Measurements from ENCODE around the gene IFIT5. TPM values are rescaled to one million over a fixed set of nuclear protein-coding genes. Genes with fewer than 3 reads are reported as not detected.
A peak's percentile ranks its signal among the peaks of the same experiment; 100 is the strongest.

IFIT5 gene
- total and polyA plus RNA-seq, 2 donors from 2014 or later: 11.0 to 23.3 TPM

- peak overlapping the region in 1 of 2 donors; percentile 24 for H3K27ac ChIP-seq (ENCODE audit: low read depth in 2 of 2, low read length in 2 of 2)
- H3K4me1 ChIP-seq (ENCODE audit: control insufficient read depth in 2 of 3, insufficient read depth in 2 of 3, low read depth in 1 of 3, low read length in 3 of 3): peaks cover 0 to 34% (median 7%) of the 10 kb centered on the region in 3 donors
- peak overlapping the region in 1 of 3 donors; percentile 8 for H3K9ac ChIP-seq (ENCODE audit: low read length in 3 of 3)
- no peaks in the 10 kb centered on the region for H3K36me3 ChIP-seq (ENCODE audit: control insufficient read depth in 2 of 3, insufficient read depth in 3 of 3, low read length in 3 of 3)
- FAIRE-seq: no peak
- peak in 3 of 5 donors; percentile 20 to 51 (median 38) for DNase-seq
- intact Hi-C loops (cut with DNase I): no loop called here
- H3K4me3 ChIP-seq (ENCODE audit: low read length in 3 of 3): no peak overlapping the region
- no peaks in the 10 kb centered on the region for H3K9me3 ChIP-seq (ENCODE audit: control insufficient read depth in 2 of 3, insufficient read depth in 1 of 3, low read length in 3 of 3)
- H3K27me3 ChIP-seq (ENCODE audit: control insufficient read depth, insufficient read depth, low read length): no peaks in the 10 kb centered on the region
- peak; percentile 50 for TF ChIP-seq CTCF (IDR thresholded peaks at IDR 0.05; ENCODE audit: borderline replicate concordance, extremely low read depth, insufficient read depth)
Observed at GRCh38 chr10:89466599-89467035, 52.2 kb downstream of the IFIT5 start.

- H3K4me3 ChIP-seq (ENCODE audit: low read length in 3 of 3): no peak overlapping the region
- no peak overlapping the region for H3K9ac ChIP-seq (ENCODE audit: low read length in 3 of 3)
- H3K27me3 ChIP-seq (ENCODE audit: control insufficient read depth, insufficient read depth, low read length): no peaks in the 10 kb centered on the region
- H3K9me3 ChIP-seq (ENCODE audit: control insufficient read depth in 2 of 3, insufficient read depth in 1 of 3, low read length in 3 of 3): no peaks in the 10 kb centered on the region
- FAIRE-seq: peak; percentile 45
- intact Hi-C loops (cut with DNase I): no loop called here
- peak in 2 of 5 donors; percentile 35 for DNase-seq
- peaks cover 0 to 34% (median 7%) of the 10 kb centered on the region in 3 donors for H3K4me1 ChIP-seq (ENCODE audit: control insufficient read depth in 2 of 3, insufficient read depth in 2 of 3, low read depth in 1 of 3, low read length in 3 of 3)
- H3K27ac ChIP-seq (ENCODE audit: low read depth in 2 of 2, low read length in 2 of 2): peak overlapping the region; percentile 35 to 71
- TF ChIP-seq CTCF (IDR thresholded peaks at IDR 0.05; ENCODE audit: borderline replicate concordance, extremely low read depth, insufficient read depth): no peak
- H3K36me3 ChIP-seq (ENCODE audit: control insufficient read depth in 2 of 3, insufficient read depth in 3 of 3, low read length in 3 of 3): no peaks in the 10 kb centered on the region
Observed at GRCh38 chr10:89468191-89468965, 54.0 kb downstream of the IFIT5 start.

- H3K4me1 ChIP-seq (ENCODE audit: control insufficient read depth in 2 of 3, insufficient read depth in 2 of 3, low read depth in 1 of 3, low read length in 3 of 3): peaks cover 0 to 35% (median 7%) of the 10 kb centered on the region in 3 donors
- DNase-seq (no peak), FAIRE-seq (no peak)
- no peaks in the 10 kb centered on the region for H3K9me3 ChIP-seq (ENCODE audit: control insufficient read depth in 2 of 3, insufficient read depth in 1 of 3, low read length in 3 of 3)
- no peak overlapping the region for H3K9ac ChIP-seq (ENCODE audit: low read length in 3 of 3)
- H3K36me3 ChIP-seq (ENCODE audit: control insufficient read depth in 2 of 3, insufficient read depth in 3 of 3, low read length in 3 of 3): no peaks in the 10 kb centered on the region
- no peaks in the 10 kb centered on the region for H3K27me3 ChIP-seq (ENCODE audit: control insufficient read depth, insufficient read depth, low read length)
- no peak for TF ChIP-seq CTCF (IDR thresholded peaks at IDR 0.05; ENCODE audit: borderline replicate concordance, extremely low read depth, insufficient read depth)
- intact Hi-C loops (cut with DNase I): no loop called here
- peak overlapping the region in 1 of 2 donors; percentile 17 for H3K27ac ChIP-seq (ENCODE audit: low read depth in 2 of 2, low read length in 2 of 2)
- H3K4me3 ChIP-seq (ENCODE audit: low read length in 3 of 3): no peak overlapping the region
Observed at GRCh38 chr10:89469517-89469916, 55.1 kb downstream of the IFIT5 start.

Other genes starting within 250 kb of the IFIT5 start
- gene CH25H, start 207.3 kb upstream of the IFIT5 start, total RNA-seq: 3.2 TPM
- 1.2 TPM for gene CH25H, start 207.3 kb upstream of the IFIT5 start, polyA plus RNA-seq (ENCODE audit: insufficient read depth, low read depth, low replicate concordance)
- gene LIPA, start 162.8 kb upstream of the IFIT5 start, total RNA-seq: 84.5 TPM
- gene LIPA, start 162.8 kb upstream of the IFIT5 start, polyA plus RNA-seq (ENCODE audit: insufficient read depth, low read depth, low replicate concordance): 43.8 TPM
- 12.2 TPM for gene IFIT2, start 112.5 kb upstream of the IFIT5 start, total RNA-seq
- 6.9 TPM for gene IFIT2, start 112.5 kb upstream of the IFIT5 start, polyA plus RNA-seq (ENCODE audit: insufficient read depth, low read depth, low replicate concordance)
- 20.1 TPM for gene IFIT3, start 86.6 kb upstream of the IFIT5 start, total RNA-seq
- 14.7 TPM for gene IFIT3, start 86.6 kb upstream of the IFIT5 start, polyA plus RNA-seq (ENCODE audit: insufficient read depth, low read depth, low replicate concordance)
- not detected for gene IFIT1B, start 36.5 kb upstream of the IFIT5 start, total RNA-seq
- not detected for gene IFIT1B, start 36.5 kb upstream of the IFIT5 start, polyA plus RNA-seq (ENCODE audit: insufficient read depth, low read depth, low replicate concordance)
- gene IFIT1, start 21.9 kb upstream of the IFIT5 start, total RNA-seq: 16.9 TPM
- 40.9 TPM for gene IFIT1, start 21.9 kb upstream of the IFIT5 start, polyA plus RNA-seq (ENCODE audit: insufficient read depth, low read depth, low replicate concordance)
- gene SLC16A12, start 121.0 kb downstream of the IFIT5 start, total RNA-seq: 38.8 TPM
- 19.0 TPM for gene SLC16A12, start 121.0 kb downstream of the IFIT5 start, polyA plus RNA-seq (ENCODE audit: insufficient read depth, low read depth, low replicate concordance)
- 5.4 TPM for gene PANK1, start 230.7 kb downstream of the IFIT5 start, total RNA-seq
- gene PANK1, start 230.7 kb downstream of the IFIT5 start, polyA plus RNA-seq (ENCODE audit: insufficient read depth, low read depth, low replicate concordance): 31.3 TPM